Right cardiac atrium (tissue), 5 donors: Measurements from ENCODE around the gene PRPF18. TPM values are rescaled to one million over a fixed set of nuclear protein-coding genes. Genes with fewer than 3 reads are reported as not detected.

Experiments used
- ATAC-seq, 2 donors: fragments of 200-7000 bp; cut with Tn5 transposase; one replicate each; pipeline versions ENCODE4 v1.8.0 to v1.9.1; 2020; ENCODE audit warnings: moderate library complexity in 2 of 2, mild to moderate bottlenecking in 1 of 2
- DNase-seq, 3 donors: peaks; one replicate each; pipeline ENCODE4 v3.0.0-alpha.2; 2020
- H3K27ac ChIP-seq: one replicate; pipeline ENCODE4 v1.5.1; 2013; ENCODE audit warnings: mild to moderate bottlenecking, low read length, control low read depth, moderate library complexity
- H3K27me3 ChIP-seq: one replicate; pipeline ENCODE4 v1.6.1; 2013; ENCODE audit not compliant: control insufficient read depth, insufficient read depth
- H3K4me1 ChIP-seq: one replicate; pipeline ENCODE4 v1.6.1; 2013; ENCODE audit warnings: low read length; ENCODE audit not compliant: control insufficient read depth, insufficient read depth
- H3K4me3 ChIP-seq: one replicate; pipeline ENCODE4 v1.5.1; 2013; ENCODE audit warnings: low read length, control low read depth
- H3K9me3 ChIP-seq: one replicate; pipeline ENCODE4 v1.6.1; 2013; ENCODE audit warnings: low read length; ENCODE audit not compliant: control insufficient read depth
- WGBS: extraction: QIAGEN DNeasy Blood & Tissue Kit; methylation state at CpG from one replicate; pipeline ENCODE4 v1.1.7; 2013; 5-methylcytosine and 5-hydroxymethylcytosine counted together
- intact Hi-C, 4 donors: fragments of 100-400 bp; cut with DNase I; formaldehyde crosslinking; loops; one replicate each; pipeline versions ENCODE4 v1.11.0 to v1.14.0; 2022 to 2023
- polyA plus RNA-seq: library from polyadenylated mRNA; stranded (reverse); fragments of 200-250 nt; gene quantifications from one replicate; pipeline ENCODE4 v1.2.3, GENCODE V29; 2013
- total RNA-seq, 4 donors: library from RNA; stranded (reverse); fragmentation: NEBNext Ultra II Directional; extraction: Animal tissue kit (Norgen Biotek cat#: 25700); gene quantifications; one replicate each; pipeline ENCODE4 v1.2.1, GENCODE V29; 2021
- donor health status: healthy with polysubstance abuse.
- donor health status: DM: no; HTN: yes; CAD: no.
- donor health status: DM: no; HTN: no; CAD: no.
- donor health status: DM: no; HTN: yes; CAD: no; lungs with severe emphysema.
- donor health status: DM: yes; HTN: yes; CAD: no.

PRPF18 gene
- total and polyA plus RNA-seq, 5 donors, result 14.5 to 17.7 (median 14.7) TPM

DNA sequence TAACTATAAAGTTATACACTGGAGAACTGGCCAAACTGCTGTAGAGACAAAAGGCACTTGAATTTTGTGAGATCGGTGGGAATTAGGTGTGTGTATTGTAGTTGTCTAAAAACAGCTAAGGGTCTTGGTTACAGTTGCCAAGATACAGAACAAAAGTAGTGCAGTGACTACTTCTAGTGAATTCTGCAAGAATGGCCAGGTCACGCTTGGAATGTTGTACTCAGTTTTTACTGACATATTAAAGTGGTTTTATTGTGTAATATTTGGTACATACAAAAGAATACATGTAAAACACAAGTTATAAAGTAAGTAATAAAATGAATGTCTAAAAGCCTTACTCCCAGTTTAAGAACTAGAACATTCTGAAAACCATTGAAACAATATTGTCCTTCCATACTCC is 42.4 kb downstream of the PRPF18 start:
- Histone ChIP-seq H3K4me1 (peaks cover 3% of the 10 kb centered on the region), H3K9me3 (no peaks in the 10 kb centered on the region), H3K27me3 (no peaks in the 10 kb centered on the region), H3K4me3 (no peak overlapping the region), H3K27ac (no peak overlapping the region)
- intact Hi-C loops, result no loop called here
- DNase-seq (no peak), ATAC-seq (no peak)
- 83% methylated on average over 2 of the region's 2 CpGs for WGBS

DNA sequence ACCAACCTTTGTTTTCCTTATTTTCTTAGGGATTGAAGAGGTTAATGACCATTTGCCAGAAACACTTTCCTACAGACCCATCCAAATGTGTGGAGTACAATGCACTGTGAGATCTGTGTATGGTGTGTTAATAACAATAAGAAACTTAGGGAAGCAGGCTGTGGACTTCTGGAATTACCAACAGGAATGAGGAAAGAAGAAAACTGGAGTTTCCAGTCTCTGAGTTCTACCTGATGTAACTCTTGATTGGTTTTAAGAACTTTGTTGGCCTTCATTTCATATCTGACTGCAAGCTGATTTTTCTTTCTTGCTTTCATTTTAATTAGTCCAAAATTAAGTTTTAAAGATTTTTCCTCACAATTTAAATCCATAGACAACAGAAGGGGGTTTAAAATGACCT is 43.5 kb downstream of the PRPF18 start:
- intact Hi-C loops, result no loop called here
- no peak for DNase-seq
- Histone ChIP-seq H3K27me3 (no peaks in the 10 kb centered on the region), H3K4me1 (peaks cover 3% of the 10 kb centered on the region), H3K27ac (no peak overlapping the region), H3K9me3 (no peaks in the 10 kb centered on the region), H3K4me3 (no peak overlapping the region)
- no peak for ATAC-seq

DNA sequence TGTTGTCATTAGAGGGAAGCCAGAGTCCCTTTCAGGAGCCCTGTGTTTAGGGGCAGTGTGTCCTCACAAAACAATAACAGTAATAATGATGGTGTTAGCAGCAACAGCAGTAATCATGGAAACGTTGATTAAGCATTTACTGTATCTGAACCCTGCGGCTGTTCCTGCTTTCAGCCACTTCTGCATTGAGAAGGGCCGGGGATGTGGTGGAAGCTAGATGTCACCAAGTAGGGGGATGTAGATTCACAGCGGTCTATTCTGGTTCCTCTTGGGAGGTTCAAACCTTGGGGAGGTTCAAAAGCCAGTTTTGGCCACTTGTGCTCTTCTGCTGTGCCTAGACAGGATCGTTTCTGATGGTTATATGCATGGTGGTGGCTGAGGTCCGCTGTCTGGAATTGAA is 44.8 kb downstream of the PRPF18 start:
- WGBS, result 88% methylated on average over 6 of the region's 6 CpGs
- Histone ChIP-seq H3K4me3 (no peak overlapping the region), H3K4me1 (peaks cover 3% of the 10 kb centered on the region), H3K9me3 (no peaks in the 10 kb centered on the region), H3K27me3 (no peaks in the 10 kb centered on the region), H3K27ac (peak overlapping the region; percentile 13)
- no peak for DNase-seq
- intact Hi-C loops, result no loop called here
- no peak for ATAC-seq

DNA sequence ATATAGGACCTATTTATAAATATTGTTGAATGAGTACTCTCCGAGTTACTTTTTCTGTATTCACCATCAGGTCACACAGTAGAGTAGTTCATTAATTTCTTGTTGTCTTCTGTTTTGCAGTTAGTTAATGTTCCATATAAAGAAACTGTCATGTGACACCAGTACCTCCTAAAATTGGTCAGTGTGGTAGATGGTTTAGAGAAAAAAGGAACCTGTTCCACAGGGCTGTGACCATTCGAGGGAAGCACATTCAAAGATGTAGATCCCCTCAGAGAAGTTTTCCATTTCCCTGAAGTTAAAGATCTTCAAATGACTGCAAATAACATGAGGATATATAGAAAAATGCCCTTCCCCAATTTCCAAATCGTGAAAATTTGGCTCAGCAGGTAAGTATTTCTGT is 45.7 kb downstream of the PRPF18 start:
- DNase-seq (no peak), ATAC-seq (no peak)
- Histone ChIP-seq H3K4me3 (no peak overlapping the region), H3K4me1 (peaks cover 3% of the 10 kb centered on the region), H3K27ac (peak overlapping the region; percentile 71), H3K9me3 (no peaks in the 10 kb centered on the region), H3K27me3 (no peaks in the 10 kb centered on the region)
- WGBS, result 69% methylated on average over 3 of the region's 3 CpGs
- intact Hi-C loops, result no loop called here

DNA sequence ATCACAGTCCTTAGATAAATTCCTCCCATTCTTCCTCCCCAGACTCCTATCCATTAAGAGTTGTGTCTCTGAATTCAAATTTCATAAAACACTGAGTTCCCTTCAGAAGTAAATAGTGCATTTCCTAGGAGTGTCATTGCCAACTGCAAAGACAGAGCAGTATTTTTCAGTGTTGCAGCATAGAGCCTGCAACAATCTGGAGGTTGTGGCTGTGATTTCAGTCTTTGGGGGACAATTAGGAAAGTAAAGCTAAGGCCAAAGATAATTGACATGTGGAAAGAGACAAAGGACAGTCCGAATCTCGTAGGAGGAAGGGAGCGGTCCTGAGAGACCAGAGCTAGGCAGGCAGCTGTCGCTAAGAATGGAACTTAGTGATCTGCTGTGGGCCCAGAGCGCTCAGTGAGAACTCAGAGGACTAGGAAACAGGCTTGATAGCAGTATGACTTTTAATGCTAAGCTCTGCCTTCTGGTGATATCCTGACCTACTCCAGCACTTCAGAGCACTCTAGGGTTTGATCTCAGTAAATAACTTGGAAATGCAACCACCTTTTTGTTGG is 46.2 kb downstream of the PRPF18 start:
- peak; percentile 90 to 93 for ATAC-seq
- Histone ChIP-seq H3K27ac (peak overlapping the region; percentile 90), H3K9me3 (no peaks in the 10 kb centered on the region), H3K4me1 (peaks cover 3% of the 10 kb centered on the region), H3K4me3 (no peak overlapping the region), H3K27me3 (no peaks in the 10 kb centered on the region)
- WGBS, result 53% methylated on average over 5 of the region's 5 CpGs
- intact Hi-C loops, result no loop called here
- DNase-seq, result peak; percentile 68 to 83 (median 71)

DNA sequence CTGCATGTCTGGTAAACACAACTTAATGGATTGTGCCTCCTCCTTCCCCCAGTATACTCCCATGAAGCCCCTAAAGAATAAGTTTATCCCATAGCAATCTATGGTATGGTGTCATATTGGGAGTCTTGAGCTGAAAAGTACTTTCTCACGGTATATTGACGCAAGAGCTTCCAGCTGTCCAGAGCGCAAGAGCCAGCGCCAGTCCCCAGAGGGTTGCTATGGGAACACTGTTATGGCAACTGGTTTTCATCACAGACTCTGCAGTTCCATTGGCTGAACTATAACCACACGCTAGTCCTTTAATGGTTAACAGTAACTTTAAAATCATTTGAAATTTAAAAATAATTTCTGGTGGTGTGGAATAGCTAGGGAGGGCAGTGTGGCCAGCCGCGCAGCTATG is 46.9 kb downstream of the PRPF18 start:
- intact Hi-C loops, result no loop called here
- Histone ChIP-seq H3K4me3 (no peak overlapping the region), H3K27ac (peak overlapping the region; percentile 90), H3K4me1 (peaks cover 3% of the 10 kb centered on the region), H3K9me3 (no peaks in the 10 kb centered on the region), H3K27me3 (no peaks in the 10 kb centered on the region)
- 63% methylated on average over 7 of the region's 7 CpGs for WGBS
- DNase-seq (peak; percentile 82 to 94 (median 91)), ATAC-seq (peak; percentile 90 to 94)

DNA sequence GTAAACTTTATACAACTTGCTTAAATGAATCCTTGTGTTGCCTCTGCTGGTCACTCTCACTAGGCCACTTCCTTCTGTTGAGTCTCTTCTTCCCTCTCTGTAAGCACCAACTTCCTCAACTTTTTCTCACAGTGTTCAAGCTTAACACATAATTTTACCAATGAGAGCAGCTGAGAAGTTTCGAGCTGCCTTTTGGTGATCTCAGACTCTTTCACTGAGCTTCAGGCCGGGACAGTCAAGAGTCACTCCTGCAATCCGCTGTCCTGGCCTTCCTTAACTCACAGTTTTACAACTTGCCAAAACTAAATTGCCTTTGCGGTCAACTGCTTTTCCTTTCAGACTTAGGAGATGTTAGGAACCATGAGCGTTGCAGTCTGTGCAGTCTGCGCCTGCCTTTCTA is 47.4 kb downstream of the PRPF18 start:
- 70% methylated on average over 6 of the region's 6 CpGs for WGBS
- peaks cover 3% of the 10 kb centered on the region for H3K4me1 ChIP-seq
- DNase-seq, result peak in 2 of 3 donors; percentile 42 to 62
- H3K27me3 ChIP-seq, result no peaks in the 10 kb centered on the region
- no peak overlapping the region for H3K4me3 ChIP-seq
- peak overlapping the region; percentile 79 for H3K27ac ChIP-seq
- ATAC-seq, result peak; percentile 53 to 60
- intact Hi-C loops, result no loop called here
- no peaks in the 10 kb centered on the region for H3K9me3 ChIP-seq

DNA sequence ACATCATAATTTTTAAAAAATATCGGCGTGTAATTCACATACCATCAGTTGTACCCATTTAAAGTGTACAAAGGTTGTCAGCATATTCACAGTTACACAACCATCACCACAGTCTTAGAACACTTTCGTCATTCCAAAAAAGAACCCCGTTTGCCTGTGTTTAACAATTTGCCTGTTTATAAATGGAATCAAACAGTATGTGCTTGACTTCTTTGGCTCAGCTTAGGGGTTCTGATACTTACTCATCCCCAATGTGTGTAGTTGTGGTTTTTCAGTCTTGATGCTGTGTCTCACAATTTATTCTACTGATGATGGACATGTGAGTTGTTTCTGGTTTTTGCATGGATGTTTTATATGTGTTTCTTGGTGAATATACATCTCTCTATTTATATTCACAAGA is 50.0 kb downstream of the PRPF18 start:
- DNase-seq, result no peak
- Histone ChIP-seq H3K4me1 (peaks cover under 1% of the 10 kb centered on the region), H3K9me3 (no peaks in the 10 kb centered on the region), H3K27me3 (no peaks in the 10 kb centered on the region), H3K27ac (no peak overlapping the region), H3K4me3 (no peak overlapping the region)
- WGBS, result 92% methylated on average over 4 of the region's 4 CpGs
- intact Hi-C loops, result no loop called here
- no peak for ATAC-seq

DNA sequence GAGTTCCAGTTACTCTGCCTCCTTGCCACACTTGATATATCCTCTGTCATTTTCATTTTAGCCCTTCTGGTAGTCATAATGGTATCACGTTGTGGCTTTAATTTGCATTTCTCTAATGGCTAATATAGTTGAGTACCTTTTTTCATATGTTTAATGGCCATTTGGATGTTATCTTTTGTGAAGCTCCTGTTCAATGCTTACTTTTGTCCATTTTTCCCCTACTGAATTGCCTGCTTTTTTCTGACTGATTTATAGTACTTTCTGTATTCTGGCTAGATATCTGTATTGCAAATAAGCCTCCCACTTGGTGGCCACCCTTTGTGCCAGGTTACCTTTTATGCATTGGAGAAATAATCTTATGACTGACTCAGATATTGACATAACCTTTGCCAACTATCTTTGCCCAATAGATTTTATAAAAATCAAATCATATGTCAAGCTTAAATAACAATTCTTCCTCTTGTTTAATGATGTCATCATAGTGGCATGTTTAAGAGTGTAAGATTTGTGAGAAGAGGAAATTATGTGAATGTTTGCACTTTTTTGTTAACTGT is 50.6 kb downstream of the PRPF18 start:
- Histone ChIP-seq H3K4me1 (no peaks in the 10 kb centered on the region), H3K27me3 (no peaks in the 10 kb centered on the region), H3K4me3 (no peak overlapping the region), H3K27ac (no peak overlapping the region), H3K9me3 (no peaks in the 10 kb centered on the region)
- WGBS, result 77% methylated on average over 1 of the region's 1 CpG
- ATAC-seq (no peak), DNase-seq (no peak)
- intact Hi-C loops, result no loop called here

DNA sequence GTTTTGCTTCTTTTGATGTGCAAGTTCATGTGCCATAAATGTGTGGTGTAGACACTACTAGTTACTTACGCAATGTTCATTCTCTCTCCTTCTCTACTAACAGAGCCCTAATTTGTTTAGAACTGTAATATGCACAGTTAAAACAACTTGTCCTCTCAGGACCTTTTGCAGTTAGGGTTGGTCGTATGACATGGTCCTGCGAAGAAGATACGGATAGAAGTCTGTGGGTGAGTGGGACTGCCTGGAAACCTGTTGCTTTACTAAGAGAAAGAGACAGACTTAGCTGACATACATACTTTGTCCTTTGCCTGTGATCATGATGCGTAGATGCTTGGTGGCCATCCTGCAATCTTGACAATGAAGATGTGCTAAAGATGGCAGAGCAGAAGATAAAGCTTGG is 51.1 kb downstream of the PRPF18 start:
- H3K4me3 ChIP-seq, result no peak overlapping the region
- no peak overlapping the region for H3K27ac ChIP-seq
- intact Hi-C loops, result no loop called here
- H3K4me1 ChIP-seq, result no peaks in the 10 kb centered on the region
- DNase-seq (no peak), ATAC-seq (no peak)
- WGBS, result 84% methylated on average over 5 of the region's 5 CpGs
- no peaks in the 10 kb centered on the region for H3K27me3 ChIP-seq
- H3K9me3 ChIP-seq, result no peaks in the 10 kb centered on the region

DNA sequence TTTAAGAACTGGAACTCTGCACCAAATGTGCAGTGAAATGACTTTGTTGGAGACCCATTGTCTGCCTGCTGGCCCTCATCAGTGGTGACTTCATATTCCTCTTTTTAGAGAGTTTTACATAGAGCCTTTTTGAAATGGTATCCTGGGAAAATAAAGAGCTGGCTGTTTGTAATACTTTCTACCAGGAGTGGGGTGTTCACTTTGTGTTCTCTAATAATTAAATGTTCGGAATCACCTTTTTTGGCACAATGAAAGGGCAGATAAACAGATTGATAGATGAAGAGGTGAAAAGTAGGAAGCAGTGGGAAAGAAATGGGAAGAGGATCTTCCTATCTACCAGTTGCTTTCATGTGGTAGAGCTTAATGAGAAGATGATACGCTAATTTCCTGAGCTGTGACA is 55.5 kb downstream of the PRPF18 start:
- 100% methylated on average over 2 of the region's 2 CpGs for WGBS
- H3K27ac ChIP-seq, result no peak overlapping the region
- H3K4me1 ChIP-seq, result no peaks in the 10 kb centered on the region
- no peaks in the 10 kb centered on the region for H3K27me3 ChIP-seq
- ATAC-seq (no peak), DNase-seq (no peak)
- H3K9me3 ChIP-seq, result no peaks in the 10 kb centered on the region
- no peak overlapping the region for H3K4me3 ChIP-seq
- intact Hi-C loops, result no loop called here

DNA sequence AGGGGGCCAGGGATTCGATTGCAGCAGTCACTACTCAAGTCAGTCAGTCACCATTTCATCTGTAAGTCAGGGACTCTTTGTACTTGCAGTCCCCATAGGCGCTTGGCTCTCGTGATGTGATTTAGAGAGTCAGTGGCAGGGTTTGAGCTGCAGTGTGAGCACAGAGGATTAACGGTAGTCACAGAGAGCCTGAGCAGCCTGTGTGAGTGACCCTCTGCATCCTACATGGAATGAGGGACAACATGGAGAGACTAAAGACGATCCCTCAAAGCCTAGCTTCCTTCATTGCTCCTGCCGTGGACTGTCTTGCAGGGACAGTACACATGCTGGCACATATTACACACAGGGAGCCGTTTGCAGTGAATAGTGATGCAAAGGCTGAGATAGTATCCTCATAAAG is 56.3 kb downstream of the PRPF18 start:
- Histone ChIP-seq H3K4me1 (no peaks in the 10 kb centered on the region), H3K27me3 (no peaks in the 10 kb centered on the region), H3K9me3 (no peaks in the 10 kb centered on the region), H3K27ac (no peak overlapping the region), H3K4me3 (no peak overlapping the region)
- ATAC-seq (no peak), DNase-seq (no peak)
- WGBS, result 89% methylated on average over 7 of the region's 7 CpGs
- intact Hi-C loops, result no loop called here
